HEK293 (cell line): Measurements from ENCODE around the gene CASZ1.

ENCODE experiments used
- CTCF ChIA-PET: fragments of 350-600 bp; formaldehyde crosslinking; extraction: SDS; loops from one replicate; lab custom pipeline; 2021; ENCODE audit warnings: antibody characterized with exemption; lab: Yijun Ruan, JAX
- POLR2A ChIA-PET: fragments of 300-600 bp; formaldehyde crosslinking; extraction: SDS; loops from one replicate; lab custom pipeline; 2020; ENCODE audit warnings: antibody characterized with exemption, inconsistent platforms; lab: Yijun Ruan, JAX
- H3K27ac ChIP-seq: fragments of 200-500 bp; sonication (Bioruptor generic); 2 replicates; pipeline ENCODE4 v1.5.1; 2014; ENCODE audit warnings: low read depth, low read length, control low read depth, inconsistent platforms; ENCODE audit errors: extremely low read depth
- H3K36me3 ChIP-seq, 2 experiments: fragments of 200-500 bp in 1 of 2; sonication (Bioruptor generic) in 1 of 2; 1 replicate in 1 of 2; 2 replicates in 1 of 2; pipeline ENCODE4 v1.5.1; 2014 to 2017; ENCODE audit warnings: inconsistent platforms in 2 of 2, low read length in 2 of 2; ENCODE audit not compliant: control insufficient read depth in 2 of 2, insufficient read depth in 1 of 2
- H3K4me1 ChIP-seq: fragments of 200-500 bp; sonication (Bioruptor generic); 2 replicates; pipeline ENCODE4 v1.5.1; 2014; ENCODE audit warnings: mild to moderate bottlenecking, low read length, inconsistent platforms; ENCODE audit not compliant: control insufficient read depth, insufficient read depth
- H3K4me3 ChIP-seq: 2 replicates; pipeline ENCODE4 v1.5.1; 2011; ENCODE audit warnings: low read depth, mild to moderate bottlenecking, control low read depth, low read length, moderate library complexity
- H3K9me3 ChIP-seq: fragments of 200-500 bp; sonication (Bioruptor generic); 2 replicates; pipeline ENCODE4 v1.5.1; 2014; ENCODE audit warnings: low read depth, low read length, inconsistent platforms; ENCODE audit not compliant: control insufficient read depth, insufficient read depth
- PATZ1 ChIP-seq: fragments of 450-650 bp; formaldehyde crosslinking; IDR thresholded peaks from 2 replicates; pipeline ENCODE4 v1.5.1; 2016; ENCODE audit warnings: missing biosample characterization, missing genetic modification characterization
- SCRT2 ChIP-seq: fragments of 450-650 bp; formaldehyde crosslinking; IDR thresholded peaks from 2 replicates; pipeline ENCODE4 v1.5.1; 2016; ENCODE audit warnings: missing biosample characterization, missing genetic modification characterization
- TCF7L2 ChIP-seq: IDR thresholded peaks from 2 replicates; pipeline ENCODE4 v1.6.1; 2011; ENCODE audit warnings: low read depth, mild to moderate bottlenecking, inconsistent platforms, low read length, moderate library complexity, borderline replicate concordance
- YY1 ChIP-seq: fragments of 450-650 bp; formaldehyde crosslinking; IDR thresholded peaks from 2 replicates; pipeline ENCODE4 v1.5.1; 2018; ENCODE audit warnings: missing biosample characterization, missing genetic modification characterization
- ZBTB17 ChIP-seq: fragments of 450-650 bp; formaldehyde crosslinking; IDR thresholded peaks from 2 replicates; pipeline ENCODE4 v1.5.1; 2016; ENCODE audit warnings: missing biosample characterization, missing genetic modification characterization
- ZBTB48 ChIP-seq: fragments of 450-650 bp; formaldehyde crosslinking; IDR thresholded peaks from 2 replicates; pipeline ENCODE4 v1.5.1; 2016; ENCODE audit warnings: missing biosample characterization, missing genetic modification characterization
- ZFHX2 ChIP-seq: fragments of 450-650 bp; formaldehyde crosslinking; conservative IDR thresholded peaks from 2 replicates; pipeline ENCODE4 v1.5.1; 2016; ENCODE audit warnings: missing biosample characterization, missing genetic modification characterization
- ZNF148 ChIP-seq: fragments of 450-650 bp; formaldehyde crosslinking; IDR thresholded peaks from 2 replicates; pipeline ENCODE4 v1.5.0; 2017; ENCODE audit warnings: missing biosample characterization, missing genetic modification characterization, borderline replicate concordance
- ZNF155 ChIP-seq: fragments of 450-650 bp; formaldehyde crosslinking; IDR thresholded peaks from 2 replicates; pipeline ENCODE4 v1.5.1; 2016; ENCODE audit warnings: missing biosample characterization, missing genetic modification characterization
- ZNF174 ChIP-seq: fragments of 450-650 bp; formaldehyde crosslinking; IDR thresholded peaks from 2 replicates; pipeline ENCODE4 v1.5.0; 2017; ENCODE audit warnings: missing biosample characterization, mild to moderate bottlenecking, missing genetic modification characterization
- ZNF19 ChIP-seq: fragments of 450-650 bp; formaldehyde crosslinking; IDR thresholded peaks from 2 replicates; pipeline ENCODE4; 2016; ENCODE audit warnings: missing biosample characterization, missing genetic modification characterization, low read depth
- ZNF223 ChIP-seq: fragments of 450-650 bp; formaldehyde crosslinking; IDR thresholded peaks from 2 replicates; pipeline ENCODE4 v1.5.1; 2016; ENCODE audit warnings: missing biosample characterization, missing genetic modification characterization
- ZNF324 ChIP-seq: fragments of 450-650 bp; formaldehyde crosslinking; IDR thresholded peaks from 2 replicates; pipeline ENCODE4 v1.5.1; 2016; ENCODE audit warnings: missing biosample characterization, missing genetic modification characterization
- ZNF335 ChIP-seq: fragments of 450-650 bp; formaldehyde crosslinking; conservative IDR thresholded peaks from 2 replicates; pipeline ENCODE4 v1.5.1; 2016; ENCODE audit warnings: missing biosample characterization, missing genetic modification characterization
- ZNF426 ChIP-seq: fragments of 450-650 bp; formaldehyde crosslinking; IDR thresholded peaks from 2 replicates; pipeline ENCODE4 v1.5.1; 2017; ENCODE audit warnings: missing biosample characterization, missing genetic modification characterization, mild to moderate bottlenecking, inconsistent platforms, moderate library complexity
- ZNF449 ChIP-seq: fragments of 450-650 bp; formaldehyde crosslinking; IDR thresholded peaks from 2 replicates; pipeline ENCODE4 v1.5.1; 2017; ENCODE audit warnings: missing biosample characterization, mild to moderate bottlenecking, missing genetic modification characterization, moderate library complexity
- ZNF473 ChIP-seq: fragments of 450-650 bp; formaldehyde crosslinking; IDR thresholded peaks from 2 replicates; pipeline ENCODE4 v1.5.1; 2017; ENCODE audit warnings: missing biosample characterization, missing genetic modification characterization
- ZNF580 ChIP-seq: fragments of 450-650 bp; formaldehyde crosslinking; IDR thresholded peaks from 2 replicates; pipeline ENCODE4 v1.5.1; 2016; ENCODE audit warnings: missing biosample characterization, missing genetic modification characterization
- ZSCAN18 ChIP-seq: fragments of 450-650 bp; formaldehyde crosslinking; IDR thresholded peaks from 2 replicates; pipeline ENCODE4 v1.5.1; 2016; ENCODE audit warnings: missing biosample characterization, missing genetic modification characterization

CASZ1 gene

GRCh38 chr1:10591010-10591409 is 205.4 kb downstream of the CASZ1 start (continued):
- TF ChIP-seq ZNF324 (no peak), ZFHX2 (tag by site-specific recombination) (no peak), ZNF426 (tag by site-specific recombination) (no peak), ZNF449 (tag by site-specific recombination) (no peak), ZSCAN18 (tag by site-specific recombination) (no peak), ZBTB17 (tag by site-specific recombination) (no peak), PATZ1 (tag by site-specific recombination) (no peak), ZNF580 (no peak)

- Histone ChIP-seq H3K9me3 (no peaks in the 10 kb centered on the region), H3K4me1 (peaks cover 6% of the 10 kb centered on the region; the same call in 1 of the 2 replicates), H3K4me3 (no peak overlapping the region), H3K36me3 (no peaks in the 10 kb centered on the region), H3K27ac (no peak overlapping the region)
- ChIA-PET CTCF (no interaction called here), POLR2A (interaction anchor here (0.6 kb wide), 1 partner anchor 30 kb away, joined by 3 read pairs; no protein-coding TSS in a partner anchor)
- 0 out of 2 replicates have a peak, but pooled peaks have one; percentile 22 for TF ChIP-seq SCRT2 (tag by site-specific recombination)
- TF ChIP-seq ZNF174, result no peak
These were observed 207.4 kb downstream of the CASZ1 start for GRCh38 chr1:10589074-10589473.

GRCh38 chr1:10588640-10589039 is 207.8 kb downstream of the CASZ1 start:
- POLR2A ChIA-PET, result no interaction called here
- peaks cover 6% of the 10 kb centered on the region; the same call in 1 of the 2 replicates for H3K4me1 ChIP-seq
- TF ChIP-seq ZNF473, result no peak
- no peak for TF ChIP-seq ZNF19 (tag by site-specific recombination)
- TF ChIP-seq ZNF155, result no peak
- TF ChIP-seq ZNF223 (tag by site-specific recombination), result no peak
- TF ChIP-seq ZNF148, result no peak
- no peak for TF ChIP-seq ZBTB48 (tag by site-specific recombination)
- no peak for TF ChIP-seq ZNF335
- TF ChIP-seq TCF7L2, result no peak
- TF ChIP-seq ZFHX2 (tag by site-specific recombination), result no peak
- no peak for TF ChIP-seq YY1 (tag by site-specific recombination)
- TF ChIP-seq, all 188 proteins: peak for 0
- no peaks in the 10 kb centered on the region for H3K36me3 ChIP-seq
- H3K9me3 ChIP-seq, result no peaks in the 10 kb centered on the region
- H3K27ac ChIP-seq, result no peak overlapping the region
- CTCF ChIA-PET, result interaction anchor here (0.7 kb wide), 1 partner anchor 36 kb away, joined by 5 read pairs; no protein-coding TSS in a partner anchor
- H3K4me3 ChIP-seq, result no peak overlapping the region
